Fibroblast of skin of scalp (primary cell): ENCODE results near the gene HEG1.

Source experiments
- DNase-seq: peaks from one replicate; pipeline ENCODE4 v3.0.0-alpha.2; 2013

The HEG1 gene

GRCh38 chr3:125050488-125051090 is 5.2 kb downstream of the HEG1 start:
- DNase-seq = no peak

GRCh38 chr3:125048282-125048681 is 7.5 kb downstream of the HEG1 start:
- DNase-seq = no peak

- peak; percentile 88 for DNase-seq
Measured at GRCh38 chr3:125045965-125046364, 9.8 kb downstream of the HEG1 start.

- DNase-seq = no peak
Measured at GRCh38 chr3:125045194-125045593, 10.6 kb downstream of the HEG1 start.

GRCh38 chr3:125043599-125044151 is 12.1 kb downstream of the HEG1 start:
- no peak for DNase-seq

GRCh38 chr3:125042725-125043406 is 12.9 kb downstream of the HEG1 start:
- DNase-seq = no peak

GRCh38 chr3:125039131-125040100 is 16.4 kb downstream of the HEG1 start:
- DNase-seq = no peak

GRCh38 chr3:125037498-125038150 is 18.2 kb downstream of the HEG1 start:
- DNase-seq = no peak

GRCh38 chr3:125035217-125035616 is 20.6 kb downstream of the HEG1 start:
- DNase-seq = no peak

GRCh38 chr3:125033616-125034015 is 22.2 kb downstream of the HEG1 start:
- DNase-seq = no peak

- DNase-seq = no peak
Measured at GRCh38 chr3:125033135-125033534, 22.7 kb downstream of the HEG1 start.

- DNase-seq = no peak
Measured at GRCh38 chr3:125032683-125033082, 23.1 kb downstream of the HEG1 start.

- DNase-seq = peak; percentile 41
Measured at GRCh38 chr3:125032100-125032643, 23.6 kb downstream of the HEG1 start.

GRCh38 chr3:125031544-125031943 is 24.3 kb downstream of the HEG1 start:
- DNase-seq = no peak

GRCh38 chr3:125028657-125029056 is 27.1 kb downstream of the HEG1 start:
- DNase-seq = peak; percentile 36

GRCh38 chr3:125025642-125026041 is 30.2 kb downstream of the HEG1 start:
- DNase-seq = no peak

GRCh38 chr3:125024817-125025216 is 31.0 kb downstream of the HEG1 start:
- no peak for DNase-seq

- DNase-seq = no peak
Measured at GRCh38 chr3:125023833-125024555, 31.8 kb downstream of the HEG1 start.

GRCh38 chr3:125022206-125022605 is 33.6 kb downstream of the HEG1 start:
- no peak for DNase-seq

- DNase-seq = no peak
Measured at GRCh38 chr3:125019271-125019670, 36.5 kb downstream of the HEG1 start.

GRCh38 chr3:125017406-125017805 is 38.4 kb downstream of the HEG1 start:
- DNase-seq = no peak
